BJ (cell line): Measurements from ENCODE around the gene DICER1. TPM values are rescaled to one million over a fixed set of nuclear protein-coding genes. Genes with fewer than 3 reads are reported as not detected.

Experiments
- CTCF ChIA-PET: fragments of 350-600 bp; formaldehyde crosslinking; extraction: SDS; loops from one replicate; lab custom pipeline; 2021; ENCODE audit warnings: antibody characterized with exemption, inconsistent platforms; lab: Yijun Ruan, JAX
- POLR2A ChIA-PET: fragments of 300-600 bp; sonication (Branson Sonifier 250); formaldehyde crosslinking; extraction: SDS; loops from one replicate; lab custom pipeline; 2021; ENCODE audit warnings: antibody characterized with exemption; lab: Charles Lee
- DNase-seq: peaks from one replicate; pipeline ENCODE4 v3.0.0-alpha.2; 2011; ENCODE audit warnings: low read depth
- H3K27me3 ChIP-seq: 2 replicates; pipeline ENCODE4 v1.6.0; 2011; ENCODE audit warnings: low read length; ENCODE audit not compliant: control insufficient read depth, insufficient read depth
- H3K36me3 ChIP-seq: 2 replicates; pipeline ENCODE4 v1.5.1; 2011; ENCODE audit warnings: low read length; ENCODE audit not compliant: control insufficient read depth, insufficient read depth
- H3K4me3 ChIP-seq: 2 replicates; pipeline ENCODE4 v1.5.1; 2011; ENCODE audit warnings: low read depth, mild to moderate bottlenecking, control low read depth, low read length
- CTCF ChIP-seq: IDR thresholded peaks from 2 replicates; pipeline ENCODE4 v1.5.1; 2011; ENCODE audit warnings: low read depth, mild to moderate bottlenecking, control low read depth, inconsistent platforms, low read length, moderate library complexity; ENCODE audit not compliant: insufficient read depth
- polyA plus RNA-seq: library from polyadenylated mRNA; depleted of rRNA; stranded (reverse); fragments of >200 nt; gene quantifications from 2 replicates; pipeline ENCODE4 v1.2.3, GENCODE V29; 2011

Gene DICER1
- polyA plus RNA-seq, 1 experiment: 15.7 TPM

- no peak for TF ChIP-seq CTCF
- Histone ChIP-seq H3K4me3 (no peak overlapping the region), H3K36me3 (peaks cover 4% of the 10 kb centered on the region), H3K27me3 (no peaks in the 10 kb centered on the region)
- CTCF ChIA-PET: interaction anchor here (1.3 kb wide), 1 partner anchor 11 kb away, joined by 4 read pairs; no protein-coding TSS in a partner anchor
- no peak for DNase-seq
- POLR2A ChIA-PET: no interaction called here
Measured at GRCh38 chr14:95088665-95089064, 68.7 kb downstream of the DICER1 start.

DNA sequence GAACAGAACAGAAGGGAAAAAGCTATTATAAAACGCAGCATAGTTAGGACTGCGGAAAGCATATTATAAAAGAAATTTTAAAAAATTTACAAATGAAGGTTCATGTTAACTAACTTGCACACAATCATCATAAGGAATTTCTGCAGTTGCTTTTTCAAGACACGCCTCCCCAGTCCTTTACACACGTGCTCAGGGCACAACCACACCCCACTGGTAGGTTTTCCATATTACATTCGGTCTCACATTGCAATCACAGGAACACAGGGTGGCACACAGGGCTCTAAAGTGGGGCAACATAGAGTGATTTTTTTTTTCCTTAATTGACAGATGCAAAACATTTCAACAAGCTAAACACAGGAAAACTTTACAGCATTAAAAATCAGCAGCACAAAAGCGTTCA, 69.7 kb downstream of the DICER1 start:
- H3K36me3 ChIP-seq: peaks cover 1% of the 10 kb centered on the region; the same call in 1 of the 2 replicates
- CTCF ChIA-PET: no interaction called here
- no peak for DNase-seq
- no peaks in the 10 kb centered on the region for H3K27me3 ChIP-seq
- POLR2A ChIA-PET: no interaction called here
- no peak for TF ChIP-seq CTCF
- H3K4me3 ChIP-seq: no peak overlapping the region

GRCh38 chr14:95085321-95085720, 72.0 kb downstream of the DICER1 start:
- no peak overlapping the region for H3K4me3 ChIP-seq
- H3K27me3 ChIP-seq: no peaks in the 10 kb centered on the region
- ChIA-PET CTCF (interaction anchor here (0.7 kb wide), 1 partner anchor 699 kb away, joined by 3 read pairs; no protein-coding TSS in a partner anchor), POLR2A (no interaction called here)
- DNase-seq: no peak
- no peak for TF ChIP-seq CTCF
- H3K36me3 ChIP-seq: peaks cover 1% of the 10 kb centered on the region; the same call in 1 of the 2 replicates

DNA sequence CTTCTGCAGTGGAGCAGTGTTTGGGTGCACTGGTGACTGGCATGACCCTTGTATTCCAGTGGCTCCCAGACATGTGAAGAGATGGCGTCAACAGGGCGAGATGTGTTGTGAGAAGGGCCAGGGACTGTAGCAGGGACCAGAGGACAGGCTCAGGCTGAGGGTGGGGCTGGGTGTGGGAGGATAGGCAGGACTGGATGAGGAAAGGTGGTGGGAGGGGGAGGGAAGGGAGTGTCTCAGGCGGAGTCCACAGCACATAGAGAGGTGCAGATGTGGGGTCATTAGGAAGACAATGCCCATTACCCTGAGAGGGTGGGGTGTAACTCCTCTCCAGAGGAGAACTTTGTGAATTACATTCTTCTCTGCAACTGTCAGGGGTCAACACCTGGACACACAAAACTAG, 78.5 kb downstream of the DICER1 start:
- POLR2A ChIA-PET: no interaction called here
- no peak for TF ChIP-seq CTCF
- no peaks in the 10 kb centered on the region for H3K27me3 ChIP-seq
- H3K36me3 ChIP-seq: no peaks in the 10 kb centered on the region
- no peak overlapping the region for H3K4me3 ChIP-seq
- DNase-seq: no peak
- CTCF ChIA-PET: no interaction called here

GRCh38 chr14:95077345-95077744, 80.0 kb downstream of the DICER1 start:
- H3K4me3 ChIP-seq: no peak overlapping the region
- no peaks in the 10 kb centered on the region for H3K36me3 ChIP-seq
- H3K27me3 ChIP-seq: 0 out of 2 replicates have a peak, but pooled peaks cover under 1% of the 10 kb centered on the region
- CTCF ChIA-PET: interaction anchor here (0.6 kb wide), 1 partner anchor 1521 kb away, joined by 4 read pairs; no protein-coding TSS in a partner anchor
- no peak for DNase-seq
- POLR2A ChIA-PET: interaction anchor here (0.7 kb wide), 1 partner anchor 8 kb away, joined by 3 read pairs; no protein-coding TSS in a partner anchor
- TF ChIP-seq CTCF: no peak
